H1 (cell line): ENCODE data around the gene RNF41. TPM values are rescaled to one million over a fixed set of nuclear protein-coding genes. Genes with fewer than 3 reads are reported as not detected.

ENCODE experiments used
- ASH2L ChIP-seq: fragments of 200-600, 300-600 bp; sonication (generic); IDR thresholded peaks from one replicate; pipeline ENCODE4 v1.7.1; 2017; ENCODE audit warnings: low read length
- CEBPB ChIP-seq: IDR thresholded peaks from 2 replicates; pipeline ENCODE4 v1.6.1; 2012; ENCODE audit warnings: low read depth, low read length
- CREB1 ChIP-seq: IDR thresholded peaks from 2 replicates; pipeline ENCODE4 v1.6.1; 2012; ENCODE audit warnings: inconsistent platforms
- CTBP2 ChIP-seq: IDR thresholded peaks from 2 replicates; pipeline ENCODE4 v1.7.0; 2011; ENCODE audit warnings: borderline replicate concordance, mild to moderate bottlenecking, moderate library complexity, mixed read lengths, low read length; ENCODE audit not compliant: insufficient read depth, insufficient read length
- EGR1 ChIP-seq: IDR thresholded peaks from 2 replicates; pipeline ENCODE4 v1.6.1; 2011; ENCODE audit warnings: low read depth, low read length, borderline replicate concordance
- FOSL1 ChIP-seq: IDR thresholded peaks from 2 replicates; pipeline ENCODE4 v1.6.1; 2011; ENCODE audit warnings: mild to moderate bottlenecking, low read depth, low read length, moderate library complexity; ENCODE audit not compliant: insufficient read depth
- JUN ChIP-seq: IDR thresholded peaks from 2 replicates; pipeline ENCODE4 v1.6.1; 2011; ENCODE audit warnings: low read depth, mild to moderate bottlenecking, improper control_type of control experiment, low read length
- KDM5A ChIP-seq: fragments of 200-600 bp; IDR thresholded peaks from 2 replicates; pipeline ENCODE4 v1.7.1; 2012; ENCODE audit warnings: mild to moderate bottlenecking, low read length, inconsistent platforms, mixed read lengths
- RAD21 ChIP-seq, 2 experiments: IDR thresholded peaks in 1 of 2; conservative IDR thresholded peaks in 1 of 2; 2 replicates each; pipeline ENCODE4 v1.6.1; 2011; ENCODE audit warnings: low read depth in 2 of 2, low read length in 2 of 2, improper control_type of control experiment in 1 of 2, inconsistent platforms in 1 of 2, mild to moderate bottlenecking in 1 of 2, moderate library complexity in 1 of 2
- RFX5 ChIP-seq: IDR thresholded peaks from 2 replicates; pipeline ENCODE4 v1.6.1; 2011; ENCODE audit warnings: low read depth, low read length, improper control_type of control experiment, borderline replicate concordance
- RNF2 ChIP-seq: fragments of 200-900, 300-1000 bp; sonication (generic); IDR thresholded peaks from 2 replicates; pipeline ENCODE4 v1.7.1; 2016; ENCODE audit warnings: borderline replicate concordance, low read depth, mild to moderate bottlenecking, antibody characterized with exemption, low read length; ENCODE audit not compliant: poor library complexity, severe bottlenecking; ENCODE audit errors: missing control alignments
- RXRA ChIP-seq: IDR thresholded peaks from 2 replicates; pipeline ENCODE4 v1.6.1; 2011; ENCODE audit warnings: low read depth, mild to moderate bottlenecking, low read length, moderate library complexity; ENCODE audit not compliant: insufficient read depth
- SIX5 ChIP-seq: IDR thresholded peaks from 2 replicates; pipeline ENCODE4 v1.6.1; 2011; ENCODE audit warnings: mild to moderate bottlenecking, low read depth, low read length
- SUZ12 ChIP-seq: fragments of 200-600 bp; sonication (generic); IDR thresholded peaks from 2 replicates; pipeline ENCODE4 v1.6.1; 2012; ENCODE audit warnings: mild to moderate bottlenecking, inconsistent platforms, low read length, moderate library complexity, mixed read lengths
- TAF7 ChIP-seq: optimal IDR thresholded peaks from 2 replicates; pipeline ENCODE3; 2011; ENCODE audit warnings: low read depth, mild to moderate bottlenecking, inconsistent platforms, low read length, moderate library complexity, borderline replicate concordance
- TEAD4 ChIP-seq: IDR thresholded peaks from 2 replicates; pipeline ENCODE4 v1.6.1; 2012; ENCODE audit warnings: low read depth, low read length, inconsistent platforms, mixed read lengths
- polyA plus RNA-seq, 7 experiments: library from polyadenylated mRNA; depleted of rRNA in 3 of 7; stranded (reverse) in 5 of 7; unstranded in 2 of 7; fragments of >200 nt in 5 of 7; fragments of 200-250 nt in 2 of 7; gene quantifications; 1 replicate in 5 of 7; 2 replicates in 1 of 7; 4 replicates in 1 of 7; pipeline versions ENCODE4 v1.2.1 to v1.2.3, GENCODE V29; 2011 to 2013; ENCODE audit warnings: missing spikeins in 2 of 7, mixed read lengths in 2 of 7
- total RNA-seq: library from RNA; stranded (reverse); fragmentation: NEBNext Ultra II Directional; extraction: Animal tissue kit (Norgen Biotek cat#: 25700); gene quantifications from 2 replicates; pipeline ENCODE4 v1.2.1, GENCODE V29; 2021
- TF ChIP-seq, protein P1 (sequence below), 3 experiments: IDR thresholded peaks; 1 replicate in 2 of 3; 2 replicates in 1 of 3; pipeline versions ENCODE4 v1.5.1 to v1.6.1; 2011; ENCODE audit warnings: low read length in 3 of 3, mild to moderate bottlenecking in 3 of 3, inconsistent platforms in 2 of 3, low read depth in 1 of 3, moderate library complexity in 1 of 3; ENCODE audit not compliant: insufficient read depth in 1 of 3; ENCODE audit errors: control extremely low read depth in 1 of 3
- TF ChIP-seq, protein P2 (sequence below): IDR thresholded peaks from 2 replicates; pipeline ENCODE4 v1.6.1; 2011; ENCODE audit warnings: low read depth, mild to moderate bottlenecking, low read length; ENCODE audit not compliant: insufficient read depth
- TF ChIP-seq, protein P3 (sequence below): IDR thresholded peaks from 2 replicates; pipeline ENCODE4 v1.6.1; 2011; ENCODE audit warnings: low read length, improper control_type of control experiment

The RNF41 gene
- total and polyA plus RNA-seq, 2 of the 8 experiments (the other 6 are each of a cell fraction or from before 2014, with no cell fraction given), result 55.5 to 98.6 TPM

DNA sequence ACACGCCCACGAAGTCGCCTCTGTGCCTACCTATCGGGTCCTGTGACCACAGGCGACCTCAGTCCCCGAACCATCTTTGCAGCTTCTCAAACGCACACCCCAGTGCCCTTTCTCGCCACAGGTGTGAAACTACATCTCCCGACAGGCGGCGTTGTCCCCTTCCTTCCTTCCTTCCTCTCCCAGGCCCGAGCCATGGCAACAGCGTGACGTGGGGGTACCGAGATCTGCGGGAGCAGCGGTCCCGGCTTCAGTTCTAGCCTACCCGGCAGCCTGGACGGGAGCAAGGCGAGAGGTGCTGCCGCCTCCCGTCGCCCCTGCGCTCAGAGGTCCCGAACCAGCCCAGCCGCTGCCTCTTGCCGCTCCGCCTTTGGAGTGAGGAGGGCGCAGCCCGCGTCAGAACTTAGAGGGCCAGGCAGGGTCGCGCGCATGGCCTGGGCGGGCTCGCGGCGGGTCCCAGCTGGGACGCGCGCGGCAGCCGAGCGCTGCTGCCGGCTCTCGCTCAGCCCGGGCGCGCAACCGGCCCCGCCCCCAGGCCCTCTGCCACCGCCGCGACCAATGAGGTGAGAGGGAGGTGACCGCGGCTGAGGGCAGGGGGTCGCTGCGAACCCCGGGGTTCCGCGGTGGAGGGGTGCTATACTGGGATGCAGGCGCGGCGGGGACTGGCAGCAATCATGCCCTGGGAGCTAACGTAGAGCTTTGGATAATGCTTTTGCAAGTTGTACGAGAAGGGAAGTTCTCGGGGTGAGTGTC, 45.1 kb upstream of the RNF41 start, which contains the start of gene COQ10A (continued):
- TF ChIP-seq SIX5 (peak; percentile 29; the same call in 1 of the 2 replicates), CREB1 (peak; percentile 89), EGR1 (no peak), RFX5 (peak; percentile 57), CEBPB (no peak), FOSL1 (no peak), RNF2 (no peak), CTBP2 (no peak), KDM5A (no peak), JUN (no peak), RAD21 (IDR thresholded peaks at IDR 0.05 in 1 of 2, conservative IDR thresholded peaks at IDR 0.05 in 1 of 2; ENCODE audit: low read depth in 2 of 2, low read length in 2 of 2) (peak in 1 of 2 experiments; percentile 1; a peak in 1 of 4 replicates), TEAD4 (no peak), RXRA (no peak), TAF7 (peak; percentile 63), ASH2L (peak; percentile 85), SUZ12 (no peak)
- TF ChIP-seq, protein P1, sequence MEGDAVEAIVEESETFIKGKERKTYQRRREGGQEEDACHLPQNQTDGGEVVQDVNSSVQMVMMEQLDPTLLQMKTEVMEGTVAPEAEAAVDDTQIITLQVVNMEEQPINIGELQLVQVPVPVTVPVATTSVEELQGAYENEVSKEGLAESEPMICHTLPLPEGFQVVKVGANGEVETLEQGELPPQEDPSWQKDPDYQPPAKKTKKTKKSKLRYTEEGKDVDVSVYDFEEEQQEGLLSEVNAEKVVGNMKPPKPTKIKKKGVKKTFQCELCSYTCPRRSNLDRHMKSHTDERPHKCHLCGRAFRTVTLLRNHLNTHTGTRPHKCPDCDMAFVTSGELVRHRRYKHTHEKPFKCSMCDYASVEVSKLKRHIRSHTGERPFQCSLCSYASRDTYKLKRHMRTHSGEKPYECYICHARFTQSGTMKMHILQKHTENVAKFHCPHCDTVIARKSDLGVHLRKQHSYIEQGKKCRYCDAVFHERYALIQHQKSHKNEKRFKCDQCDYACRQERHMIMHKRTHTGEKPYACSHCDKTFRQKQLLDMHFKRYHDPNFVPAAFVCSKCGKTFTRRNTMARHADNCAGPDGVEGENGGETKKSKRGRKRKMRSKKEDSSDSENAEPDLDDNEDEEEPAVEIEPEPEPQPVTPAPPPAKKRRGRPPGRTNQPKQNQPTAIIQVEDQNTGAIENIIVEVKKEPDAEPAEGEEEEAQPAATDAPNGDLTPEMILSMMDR (IDR thresholded peaks at IDR 0.05; ENCODE audit: control extremely low read depth in 1 of 3, insufficient read depth in 1 of 3, low read depth in 1 of 3, low read length in 3 of 3), result peak; percentile 41 to 71 (median 70)
- TF ChIP-seq, protein P2, sequence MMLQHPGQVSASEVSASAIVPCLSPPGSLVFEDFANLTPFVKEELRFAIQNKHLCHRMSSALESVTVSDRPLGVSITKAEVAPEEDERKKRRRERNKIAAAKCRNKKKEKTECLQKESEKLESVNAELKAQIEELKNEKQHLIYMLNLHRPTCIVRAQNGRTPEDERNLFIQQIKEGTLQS, result no peak
- TF ChIP-seq, protein P3, sequence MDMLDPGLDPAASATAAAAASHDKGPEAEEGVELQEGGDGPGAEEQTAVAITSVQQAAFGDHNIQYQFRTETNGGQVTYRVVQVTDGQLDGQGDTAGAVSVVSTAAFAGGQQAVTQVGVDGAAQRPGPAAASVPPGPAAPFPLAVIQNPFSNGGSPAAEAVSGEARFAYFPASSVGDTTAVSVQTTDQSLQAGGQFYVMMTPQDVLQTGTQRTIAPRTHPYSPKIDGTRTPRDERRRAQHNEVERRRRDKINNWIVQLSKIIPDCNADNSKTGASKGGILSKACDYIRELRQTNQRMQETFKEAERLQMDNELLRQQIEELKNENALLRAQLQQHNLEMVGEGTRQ, result no peak
